ENCODE data around the gene HMGXB4. TPM values are rescaled to one million over a fixed set of nuclear protein-coding genes. Genes with fewer than 3 reads are reported as not detected.

The HMGXB4 gene
- polyA plus RNA-seq, 1 donor (not counting 4 experiments of a cell fraction or from before 2014, with no cell fraction given): 22.6 TPM

- H2AFZ ChIP-seq (ENCODE audit: control insufficient read depth, low read length): no peak overlapping the region
- no peak for DNase-seq (ENCODE audit: low read depth, low spot score)
- no peak overlapping the region for H3K4me3 ChIP-seq (ENCODE audit: control insufficient read depth in 2 of 3, extremely low read depth in 1 of 3, insufficient read depth in 2 of 3, low read depth in 1 of 3, low read length in 3 of 3)
- no peak overlapping the region for H3K27ac ChIP-seq (ENCODE audit: control insufficient read depth, insufficient read depth, low read length)
- dilution Hi-C loops (cut with MboI; ENCODE audit: extremely low pct_ligation_motif_present, low sequenced_read_pairs): no loop called here
- H3K9me3 ChIP-seq (ENCODE audit: control insufficient read depth, low read depth, low read length): no peaks in the 10 kb centered on the region
- H3K4me1 ChIP-seq (ENCODE audit: control insufficient read depth, extremely low read depth, insufficient read depth, low read length): peaks cover 9% of the 10 kb centered on the region
- FAIRE-seq: no peak
- peaks cover 7 to 23% of the 10 kb centered on the region in 2 experiments for H3K36me3 ChIP-seq (ENCODE audit: control insufficient read depth in 2 of 2, extremely low read depth in 1 of 2, insufficient read depth in 2 of 2, low read length in 2 of 2)
- H3K79me2 ChIP-seq (ENCODE audit: control insufficient read depth, insufficient read depth, low read length): no peaks in the 10 kb centered on the region
- H3K9ac ChIP-seq (ENCODE audit: control insufficient read depth, extremely low read depth, insufficient read depth, low read length): no peak overlapping the region
- H3K9me1 ChIP-seq (ENCODE audit: control insufficient read depth, extremely low read depth, insufficient read depth, low read length): no peaks in the 10 kb centered on the region
- H3K4me2 ChIP-seq (ENCODE audit: control insufficient read depth, extremely low read depth, insufficient read depth, low read depth, low read length): no peak overlapping the region
- TF ChIP-seq CTCF (optimal IDR thresholded peaks at IDR 0.05 in 1 of 3, IDR thresholded peaks at IDR 0.05 in 1 of 3, conservative IDR thresholded peaks at IDR 0.05 in 1 of 3; ENCODE audit: extremely low read depth in 1 of 3, insufficient read depth in 2 of 3, low read length in 3 of 3): no peak
- TF ChIP-seq EZH2 (IDR thresholded peaks at IDR 0.05; ENCODE audit: low read length): no peak
- H3K27me3 ChIP-seq (ENCODE audit: control insufficient read depth, extremely low read depth, insufficient read depth, low read length): no peaks in the 10 kb centered on the region
- H4K20me1 ChIP-seq (ENCODE audit: control insufficient read depth, extremely low read depth, insufficient read depth, low read length): no peaks in the 10 kb centered on the region
These were observed 75.0 kb downstream of the HMGXB4 start for GRCh38 chr22:35332278-35332677.

DNA sequence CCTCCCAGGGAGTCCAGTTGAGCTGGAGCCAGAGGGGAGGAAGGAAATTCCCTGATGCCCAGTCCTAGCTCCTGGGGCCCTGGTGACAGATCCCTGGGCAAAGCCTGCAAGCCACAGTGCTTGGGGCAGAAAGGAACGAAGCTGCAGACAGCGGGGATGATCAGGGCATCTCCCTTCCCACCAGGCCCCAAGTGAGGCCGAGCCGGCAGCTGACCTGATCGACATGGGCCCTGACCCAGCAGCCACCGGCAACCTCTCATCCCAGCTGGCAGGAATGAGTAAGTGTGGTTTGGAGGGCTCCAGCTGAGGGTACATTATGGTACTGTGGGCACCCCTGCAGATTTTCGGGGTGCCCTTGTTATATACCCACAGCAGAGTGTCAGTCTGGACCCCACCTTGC is 75.9 kb downstream of the HMGXB4 start:
- TF ChIP-seq CTCF (optimal IDR thresholded peaks at IDR 0.05 in 1 of 3, IDR thresholded peaks at IDR 0.05 in 1 of 3, conservative IDR thresholded peaks at IDR 0.05 in 1 of 3; ENCODE audit: extremely low read depth in 1 of 3, insufficient read depth in 2 of 3, low read length in 3 of 3): no peak
- no peak for TF ChIP-seq EZH2 (IDR thresholded peaks at IDR 0.05; ENCODE audit: low read length)
- peaks cover 5 to 19% of the 10 kb centered on the region in 2 experiments for H3K36me3 ChIP-seq (ENCODE audit: control insufficient read depth in 2 of 2, extremely low read depth in 1 of 2, insufficient read depth in 2 of 2, low read length in 2 of 2)
- no peak overlapping the region for H3K4me2 ChIP-seq (ENCODE audit: control insufficient read depth, extremely low read depth, insufficient read depth, low read depth, low read length)
- H3K27me3 ChIP-seq (ENCODE audit: control insufficient read depth, extremely low read depth, insufficient read depth, low read length): no peaks in the 10 kb centered on the region
- H3K9ac ChIP-seq (ENCODE audit: control insufficient read depth, extremely low read depth, insufficient read depth, low read length): no peak overlapping the region
- peaks cover 9% of the 10 kb centered on the region for H3K4me1 ChIP-seq (ENCODE audit: control insufficient read depth, extremely low read depth, insufficient read depth, low read length)
- DNase-seq (ENCODE audit: low read depth, low spot score): no peak
- dilution Hi-C loops (cut with MboI; ENCODE audit: extremely low pct_ligation_motif_present, low sequenced_read_pairs): no loop called here
- H3K27ac ChIP-seq (ENCODE audit: control insufficient read depth, insufficient read depth, low read length): no peak overlapping the region
- H4K20me1 ChIP-seq (ENCODE audit: control insufficient read depth, extremely low read depth, insufficient read depth, low read length): no peaks in the 10 kb centered on the region
- no peaks in the 10 kb centered on the region for H3K79me2 ChIP-seq (ENCODE audit: control insufficient read depth, insufficient read depth, low read length)
- H3K9me3 ChIP-seq (ENCODE audit: control insufficient read depth, low read depth, low read length): no peaks in the 10 kb centered on the region
- no peak for FAIRE-seq
- no peaks in the 10 kb centered on the region for H3K9me1 ChIP-seq (ENCODE audit: control insufficient read depth, extremely low read depth, insufficient read depth, low read length)
- H2AFZ ChIP-seq (ENCODE audit: control insufficient read depth, low read length): no peak overlapping the region
- H3K4me3 ChIP-seq (ENCODE audit: control insufficient read depth in 2 of 3, extremely low read depth in 1 of 3, insufficient read depth in 2 of 3, low read depth in 1 of 3, low read length in 3 of 3): no peak overlapping the region
